HEK293 (cell line): ENCODE data around the gene ARHGEF28.

Experiments used
- BCL6B ChIP-seq: fragments of 450-650 bp; formaldehyde crosslinking; IDR thresholded peaks from 2 replicates; pipeline ENCODE4 v1.5.1; 2017; ENCODE audit warnings: missing biosample characterization, missing genetic modification characterization
- GFI1B ChIP-seq: fragments of 450-650 bp; formaldehyde crosslinking; IDR thresholded peaks from 2 replicates; pipeline ENCODE4 v1.5.1; 2016; ENCODE audit warnings: missing biosample characterization, missing genetic modification characterization
- GLI2 ChIP-seq: fragments of 450-650 bp; formaldehyde crosslinking; IDR thresholded peaks from 2 replicates; pipeline ENCODE4; 2017; ENCODE audit warnings: missing biosample characterization, missing genetic modification characterization, low read depth, borderline replicate concordance
- PRDM2 ChIP-seq: fragments of 450-650 bp; formaldehyde crosslinking; IDR thresholded peaks from 2 replicates; pipeline ENCODE4 v1.5.1; 2016; ENCODE audit warnings: missing biosample characterization, missing genetic modification characterization, borderline replicate concordance
- SCRT1 ChIP-seq: fragments of 450-650 bp; formaldehyde crosslinking; IDR thresholded peaks from 2 replicates; pipeline ENCODE4 v1.5.1; 2016; ENCODE audit warnings: missing biosample characterization, missing genetic modification characterization, borderline replicate concordance
- SP7 ChIP-seq: fragments of 450-650 bp; formaldehyde crosslinking; IDR thresholded peaks from 2 replicates; pipeline ENCODE4 v1.5.1; 2016; ENCODE audit warnings: missing biosample characterization, missing genetic modification characterization
- TCF7L2 ChIP-seq: IDR thresholded peaks from 2 replicates; pipeline ENCODE4 v1.6.1; 2011; ENCODE audit warnings: low read depth, mild to moderate bottlenecking, inconsistent platforms, low read length, moderate library complexity, borderline replicate concordance
- TRIM28 ChIP-seq: IDR thresholded peaks from 2 replicates; pipeline ENCODE4 v1.6.1; 2011; ENCODE audit warnings: low read length, control low read depth, borderline replicate concordance
- ZBTB44 ChIP-seq: fragments of 450-650 bp; IDR thresholded peaks from 2 replicates; pipeline ENCODE4 v1.5.1; 2018; ENCODE audit warnings: missing biosample characterization, mild to moderate bottlenecking, missing genetic modification characterization
- ZFP69B ChIP-seq: fragments of 450-650 bp; formaldehyde crosslinking; IDR thresholded peaks from 2 replicates; pipeline ENCODE4 v1.5.1; 2016; ENCODE audit warnings: missing biosample characterization, missing genetic modification characterization
- ZNF239 ChIP-seq: fragments of 450-650 bp; formaldehyde crosslinking; IDR thresholded peaks from 2 replicates; pipeline ENCODE4 v1.5.1; 2016; ENCODE audit warnings: missing biosample characterization, missing genetic modification characterization
- ZNF24 ChIP-seq: fragments of 450-650 bp; formaldehyde crosslinking; IDR thresholded peaks from 2 replicates; pipeline ENCODE4 v1.5.1; 2016; ENCODE audit warnings: missing biosample characterization, missing genetic modification characterization
- ZNF266 ChIP-seq: fragments of 450-650 bp; formaldehyde crosslinking; IDR thresholded peaks from 2 replicates; pipeline ENCODE4 v1.5.1; 2016; ENCODE audit warnings: missing biosample characterization, missing genetic modification characterization, low read depth
- ZNF335 ChIP-seq: fragments of 450-650 bp; formaldehyde crosslinking; conservative IDR thresholded peaks from 2 replicates; pipeline ENCODE4 v1.5.1; 2016; ENCODE audit warnings: missing biosample characterization, missing genetic modification characterization
- ZNF501 ChIP-seq: fragments of 450-650 bp; formaldehyde crosslinking; IDR thresholded peaks from 2 replicates; pipeline ENCODE4 v1.5.1; 2016; ENCODE audit warnings: missing biosample characterization, missing genetic modification characterization
- ZNF558 ChIP-seq: fragments of 450-650 bp; formaldehyde crosslinking; IDR thresholded peaks from 2 replicates; pipeline ENCODE4 v1.5.1; 2016; ENCODE audit warnings: missing biosample characterization, missing genetic modification characterization
- ZNF777 ChIP-seq: fragments of 450-650 bp; formaldehyde crosslinking; IDR thresholded peaks from 2 replicates; pipeline ENCODE4 v1.5.1; 2017; ENCODE audit warnings: missing biosample characterization, missing genetic modification characterization, borderline replicate concordance
- ZNF792 ChIP-seq: fragments of 450-650 bp; formaldehyde crosslinking; IDR thresholded peaks from 2 replicates; pipeline ENCODE4 v1.5.1; 2016; ENCODE audit warnings: missing biosample characterization, missing genetic modification characterization
- ZNF837 ChIP-seq: fragments of 450-650 bp; formaldehyde crosslinking; IDR thresholded peaks from 2 replicates; pipeline ENCODE4 v1.5.1; 2016; ENCODE audit warnings: missing biosample characterization, missing genetic modification characterization
- ZNF843 ChIP-seq: fragments of 450-650 bp; formaldehyde crosslinking; IDR thresholded peaks from 2 replicates; pipeline ENCODE4 v1.5.1; 2016; ENCODE audit warnings: missing biosample characterization, missing genetic modification characterization
- ZSCAN30 ChIP-seq: fragments of 450-650 bp; IDR thresholded peaks from 2 replicates; pipeline ENCODE4 v1.5.1; 2018; ENCODE audit warnings: missing biosample characterization, mild to moderate bottlenecking, missing genetic modification characterization, moderate library complexity
- TF ChIP-seq, protein P1 (sequence below): fragments of 450-650 bp; formaldehyde crosslinking; IDR thresholded peaks from 2 replicates; pipeline ENCODE4 v1.5.1; 2016; ENCODE audit warnings: missing biosample characterization, missing genetic modification characterization
- TF ChIP-seq, protein P2 (sequence below): fragments of 450-650 bp; IDR thresholded peaks from 2 replicates; pipeline ENCODE4 v1.5.1; 2018; ENCODE audit warnings: missing biosample characterization, missing genetic modification characterization

The ARHGEF28 gene

GRCh38 chr5:73747696-73748380 is 121.8 kb downstream of the ARHGEF28 start (continued):
- peak; percentile 81 for TF ChIP-seq BCL6B
- no peak for TF ChIP-seq GFI1B (tag by site-specific recombination)
- TF ChIP-seq ZNF792: no peak
- TF ChIP-seq ZBTB44 (tag by site-specific recombination): 0 out of 2 replicates have a peak, but pooled peaks have one; percentile 54
- TF ChIP-seq, protein P1, sequence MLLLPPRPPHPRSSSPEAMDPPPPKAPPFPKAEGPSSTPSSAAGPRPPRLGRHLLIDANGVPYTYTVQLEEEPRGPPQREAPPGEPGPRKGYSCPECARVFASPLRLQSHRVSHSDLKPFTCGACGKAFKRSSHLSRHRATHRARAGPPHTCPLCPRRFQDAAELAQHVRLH (tag by site-specific recombination): peak; percentile 75
- TF ChIP-seq TCF7L2: 0 out of 2 replicates have a peak, but pooled peaks have one; percentile 42
- no peak for TF ChIP-seq ZNF335 (tag by site-specific recombination)
- no peak; the same call in 1 of the 2 replicates for TF ChIP-seq ZNF266 (tag by site-specific recombination)
- TF ChIP-seq SP7 (tag by site-specific recombination): peak; percentile 89
- no peak for TF ChIP-seq ZFP69B (tag by site-specific recombination)
- 0 out of 2 replicates have a peak, but pooled peaks have one; percentile 20 for TF ChIP-seq GLI2 (tag by site-specific recombination)
- TF ChIP-seq, protein P2, sequence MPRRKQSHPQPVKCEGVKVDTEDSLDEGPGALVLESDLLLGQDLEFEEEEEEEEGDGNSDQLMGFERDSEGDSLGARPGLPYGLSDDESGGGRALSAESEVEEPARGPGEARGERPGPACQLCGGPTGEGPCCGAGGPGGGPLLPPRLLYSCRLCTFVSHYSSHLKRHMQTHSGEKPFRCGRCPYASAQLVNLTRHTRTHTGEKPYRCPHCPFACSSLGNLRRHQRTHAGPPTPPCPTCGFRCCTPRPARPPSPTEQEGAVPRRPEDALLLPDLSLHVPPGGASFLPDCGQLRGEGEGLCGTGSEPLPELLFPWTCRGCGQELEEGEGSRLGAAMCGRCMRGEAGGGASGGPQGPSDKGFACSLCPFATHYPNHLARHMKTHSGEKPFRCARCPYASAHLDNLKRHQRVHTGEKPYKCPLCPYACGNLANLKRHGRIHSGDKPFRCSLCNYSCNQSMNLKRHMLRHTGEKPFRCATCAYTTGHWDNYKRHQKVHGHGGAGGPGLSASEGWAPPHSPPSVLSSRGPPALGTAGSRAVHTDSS (tag by site-specific recombination): no peak
- TF ChIP-seq ZNF24 (tag by site-specific recombination): no peak
- no peak for TF ChIP-seq ZNF777 (tag by site-specific recombination)
- no peak for TF ChIP-seq ZNF837
- 0 out of 2 replicates have a peak, but pooled peaks have one; percentile 25 for TF ChIP-seq TRIM28
- TF ChIP-seq ZNF501: peak; percentile 78; the same call in 1 of the 2 replicates
- peak; percentile 89 for TF ChIP-seq ZNF843 (tag by site-specific recombination)
- TF ChIP-seq SCRT1 (tag by site-specific recombination): no peak
- no peak for TF ChIP-seq ZNF558
- TF ChIP-seq PRDM2 (tag by site-specific recombination): no peak
- peak; percentile 59; the same call in 1 of the 2 replicates for TF ChIP-seq ZSCAN30 (tag by site-specific recombination)
- no peak for TF ChIP-seq ZNF239 (tag by site-specific recombination)
